Lower leg skin (tissue), 3 donors: ENCODE data around the gene GRB14.

ENCODE experiments used
- CTCF ChIP-seq, 3 donors: fragments of 450-650 bp; IDR thresholded peaks; one replicate each; pipeline ENCODE4 v1.5.1; 2016; ENCODE audit warnings: antibody characterized with exemption in 3 of 3, mild to moderate bottlenecking in 3 of 3, moderate library complexity in 2 of 3
- POLR2A ChIP-seq, 2 donors: fragments of 450-650 bp; IDR thresholded peaks; one replicate each; pipeline ENCODE4 v1.6.1; 2016 to 2017; ENCODE audit warnings: antibody characterized with exemption in 2 of 2, mild to moderate bottlenecking in 1 of 2, moderate library complexity in 1 of 2

- TF ChIP-seq POLR2A (IDR thresholded peaks at IDR 0.05), result no peak
- TF ChIP-seq CTCF (IDR thresholded peaks at IDR 0.05), result no peak
Measured at GRCh38 chr2:164450278-164450677, 171.0 kb downstream of the GRB14 start.
